Adrenal gland (tissue), 12 donors: Measurements from ENCODE around the gene PHKB. TPM values are rescaled to one million over a fixed set of nuclear protein-coding genes. Genes with fewer than 3 reads are reported as not detected.
"Not testable (repeated sequence)": the region's sequence is repeated elsewhere in the genome, so short reads cannot be mapped to it uniquely, and the experiment has no call there.

Experiments used
- DNase-seq, 7 donors: peaks; one replicate each; pipeline ENCODE4 v3.0.0-alpha.2; 2019 to 2020
- H3K27ac ChIP-seq, 5 donors: fragments of 200-600 bp; sonication (generic) in 4 of 5; 1 replicate in 3 of 5; 2 replicates in 2 of 5; pipeline versions ENCODE4 v1.5.1 to v1.8.0; 2016 to 2020; ENCODE audit warnings: mild to moderate bottlenecking in 1 of 5
- H3K27me3 ChIP-seq: fragments of 200-600 bp; 2 replicates; pipeline ENCODE4 v1.8.0; 2021
- H3K36me3 ChIP-seq, 2 donors: fragments of 200-600 bp; replicated peaks in 1 of 2; 1 replicate in 1 of 2; 2 replicates in 1 of 2; pipeline versions ENCODE4 v1.5.1 to v1.8.0; 2018 to 2022
- H3K4me1 ChIP-seq, 2 donors: fragments of 200-600 bp; replicated peaks in 1 of 2; 1 replicate in 1 of 2; 2 replicates in 1 of 2; pipeline versions ENCODE4 v1.5.1 to v1.8.0; 2018 to 2021
- H3K4me3 ChIP-seq, 4 donors: fragments of 200-600 bp; sonication (generic) in 3 of 4; one replicate each; pipeline ENCODE4 v1.5.1; 2016 to 2018
- H3K9me3 ChIP-seq, 3 donors: fragments of 200-600 bp; sonication (generic) in 1 of 3; replicated peaks in 1 of 3; 1 replicate in 2 of 3; 2 replicates in 1 of 3; pipeline versions ENCODE4 v1.5.1 to v1.8.0; 2016 to 2021
- CTCF ChIP-seq, 6 experiments: fragments of 450-650 bp in 4 of 6; fragments of 200-600 bp in 2 of 6; sonication (generic) in 1 of 6; IDR thresholded peaks; 1 replicate in 5 of 6; 2 replicates in 1 of 6; pipeline versions ENCODE4 v1.5.1 to v1.8.0; 2016 to 2021; ENCODE audit warnings: antibody characterized with exemption in 6 of 6, mild to moderate bottlenecking in 2 of 6, moderate library complexity in 1 of 6
- POLR2A ChIP-seq, 2 donors: fragments of 450-650 bp; IDR thresholded peaks; one replicate each; pipeline ENCODE4 v1.6.1; 2017; ENCODE audit warnings: antibody characterized with exemption in 2 of 2, mild to moderate bottlenecking in 2 of 2, moderate library complexity in 1 of 2
- WGBS, 4 donors: extraction: QIAGEN DNeasy Blood & Tissue Kit in 2 of 4; methylation state at CpG; one replicate each; pipeline versions ENCODE4 v1.1.5 to v1.1.7; 2013 to 2017; 5-methylcytosine and 5-hydroxymethylcytosine counted together
- intact Hi-C, 2 donors: fragments of 100-400 bp; cut with DNase I; formaldehyde crosslinking; loops; one replicate each; pipeline versions ENCODE4 v1.14.1 to v1.15.0; 2022 to 2023
- polyA plus RNA-seq, 3 donors: library from polyadenylated mRNA; stranded (reverse); fragments of 200-250 nt in 2 of 3; fragments of 350-450 nt in 1 of 3; fragmentation: Illumina TruSeq in 1 of 3; extraction: RNeasy Lipid Tissue Mini Kit (QIAGEN cat#74804) in 1 of 3; gene quantifications; one replicate each; pipeline ENCODE4 v1.2.3, GENCODE V29; 2013 to 2014
- total RNA-seq, 9 donors: library from RNA; depleted of rRNA in 4 of 9; stranded (reverse); fragments of >200 nt in 4 of 9; fragments of 120-200 nt in 1 of 9; fragmentation: NEBNext Ultra II Directional in 1 of 9; extraction: Animal tissue kit (Norgen Biotek cat#: 25700) in 1 of 9; gene quantifications; one replicate each; pipeline versions ENCODE4 v1.1.0 to v1.2.4, GENCODE V29; 2013 to 2023
- donor health status: healthy with polysubstance abuse.
- donor health status: Bipolar disorder and iron deficiency.
- donor health status: DM: yes; HTN: yes; CAD: no.
- donor health status: DM: no; HTN: no; CAD: no.
- donor health status: DM: no; HTN: no; CAD: no.
- donor health status: DM: yes; HTN: yes; CAD: no.

PHKB gene
- total and polyA plus RNA-seq, 12 donors: 27.6 to 167 (median 107) TPM

GRCh38 chr16:47470211-47470610, 9.1 kb downstream of the PHKB start:
- TF ChIP-seq CTCF (IDR thresholded peaks at IDR 0.05) (no peak), POLR2A (IDR thresholded peaks at IDR 0.05) (no peak)
- Histone ChIP-seq H3K27ac (no peak overlapping the region), H3K4me3 (no peak overlapping the region), H3K36me3 (no peaks in the 10 kb centered on the region), H3K27me3 (no peaks in the 10 kb centered on the region), H3K9me3 (no peaks in the 10 kb centered on the region), H3K4me1 (peaks cover under 1 to 37% of the 10 kb centered on the region in 2 donors)
- no peak for DNase-seq
- WGBS, 4 donors: 97 to 99% (median 98%) methylated on average over 7 of the region's 7 CpGs
- intact Hi-C loops: no loop called here

- Histone ChIP-seq H3K4me1 (peaks cover 7 to 37% of the 10 kb centered on the region in 2 donors), H3K4me3 (no peak overlapping the region), H3K27ac (no peak overlapping the region), H3K27me3 (no peaks in the 10 kb centered on the region), H3K36me3 (no peaks in the 10 kb centered on the region), H3K9me3 (no peaks in the 10 kb centered on the region)
- intact Hi-C loops: no loop called here
- DNase-seq: no peak
- no peak for TF ChIP-seq POLR2A (IDR thresholded peaks at IDR 0.05)
- no peak for TF ChIP-seq CTCF (IDR thresholded peaks at IDR 0.05)
- WGBS, 4 donors: 88 to 97% (median 96%) methylated on average over 1 of the region's 1 CpG
Observed at GRCh38 chr16:47470810-47471209, 9.7 kb downstream of the PHKB start.

GRCh38 chr16:47473004-47473403, 11.9 kb downstream of the PHKB start:
- H3K27ac ChIP-seq, H3K27me3 ChIP-seq, H3K36me3 ChIP-seq, H3K9me3 ChIP-seq, DNase-seq, intact Hi-C loops, H3K4me3 ChIP-seq: not testable (repeated sequence)
- peaks cover 24 to 39% of the 10 kb centered on the region in 2 donors for H3K4me1 ChIP-seq
- WGBS, 4 donors: 93 to 99% (median 97%) methylated on average over 2 of the region's 2 CpGs

GRCh38 chr16:47473792-47474191, 12.7 kb downstream of the PHKB start:
- intact Hi-C loops: no loop called here
- 91 to 93% (median 92%) methylated on average over 3 of the region's 3 CpGs for WGBS, 4 donors

More at GRCh38 chr16:47473792-47474191, 12.7 kb downstream of the PHKB start:
- no peak for DNase-seq
- H3K9me3 ChIP-seq: no peaks in the 10 kb centered on the region
- H3K36me3 ChIP-seq: no peaks in the 10 kb centered on the region
- H3K4me1 ChIP-seq: peaks cover 25 to 40% of the 10 kb centered on the region in 2 donors
- H3K27me3 ChIP-seq: no peaks in the 10 kb centered on the region
- TF ChIP-seq POLR2A (IDR thresholded peaks at IDR 0.05) (no peak), CTCF (IDR thresholded peaks at IDR 0.05) (no peak)
- H3K4me3 ChIP-seq: no peak overlapping the region
- no peak overlapping the region for H3K27ac ChIP-seq
